Pancreas (tissue), 10 donors: Measurements from ENCODE around the gene RNF208. TPM values are rescaled to one million over a fixed set of nuclear protein-coding genes. Genes with fewer than 3 reads are reported as not detected.

ENCODE experiments used
- ATAC-seq, 4 donors: fragments of 200-7000 bp; cut with Tn5 transposase; one replicate each; pipeline versions ENCODE4 v1.8.0 to v1.9.1; 2020; ENCODE audit warnings: mild to moderate bottlenecking in 4 of 4, moderate library complexity in 4 of 4
- DNase-seq, 6 donors: peaks; one replicate each; pipeline ENCODE4 v3.0.0-alpha.2; 2020
- FAIRE-seq: peaks from 2 replicates; lab custom pipeline; 2012; peaks lifted over from hg19 to GRCh38; lab: Jason Lieb, UNC
- H3K27ac ChIP-seq, 4 donors: fragments of 200-600 bp; sonication (generic); 1 replicate in 3 of 4; 2 replicates in 1 of 4; pipeline versions ENCODE4 v1.5.0 to v1.8.0; 2020
- H3K27me3 ChIP-seq, 4 donors: fragments of 200-600 bp; one replicate each; pipeline ENCODE4 v1.8.0; 2021
- H3K36me3 ChIP-seq, 3 donors: fragments of 200-600 bp; sonication (generic) in 1 of 3; one replicate each; pipeline versions ENCODE4 v1.5.0 to v1.8.0; 2020 to 2021
- H3K4me1 ChIP-seq, 3 donors: fragments of 200-600 bp; one replicate each; pipeline ENCODE4 v1.8.0; 2021
- H3K4me3 ChIP-seq, 4 donors: fragments of 200-600 bp; sonication (generic) in 2 of 4; one replicate each; pipeline versions ENCODE4 v1.5.0 to v1.8.0; 2020 to 2021
- H3K9me3 ChIP-seq, 4 donors: fragments of 200-600 bp; one replicate each; pipeline ENCODE4 v1.8.0; 2021
- WGBS, 2 donors: extraction: QIAGEN DNeasy Blood & Tissue Kit; methylation state at CpG; one replicate each; pipeline ENCODE4 v1.1.7; 2013; 5-methylcytosine and 5-hydroxymethylcytosine counted together
- intact Hi-C, 3 donors: fragments of 100-400 bp; cut with DNase I; formaldehyde crosslinking; loops; one replicate each; pipeline versions ENCODE4 v1.11.1 to v1.14.2; 2022
- polyA plus RNA-seq, 2 donors: library from polyadenylated mRNA; stranded (reverse); fragments of 200-250 nt; gene quantifications; one replicate each; pipeline ENCODE4 v1.2.3, GENCODE V29; 2013
- total RNA-seq, 6 donors: library from RNA; stranded (reverse); fragmentation: NEBNext Ultra II Directional in 4 of 6; extraction: Animal tissue kit (Norgen Biotek cat#: 25700) in 4 of 6; gene quantifications; one replicate each; pipeline versions ENCODE4 v1.2.1 to v1.2.4, GENCODE V29; 2021 to 2023
- TF ChIP-seq, protein P1 (sequence below), 4 donors: fragments of 200-600 bp; sonication (generic) in 3 of 4; IDR thresholded peaks; one replicate each; pipeline versions ENCODE4 v1.5.0 to v1.8.0; 2021; ENCODE audit warnings: antibody characterized with exemption in 4 of 4
- donor health status: healthy with polysubstance abuse.
- donor health status: DM: no; HTN: no; CAD: no; lungs with moderate emphysema.
- donor health status: DM: no; HTN: no; CAD: no.
- donor health status: control.
- donor health status: control.
- donor health status: Bipolar disorder and iron deficiency.
- donor health status: DM: yes; HTN: yes; CAD: no.
- donor health status: DM: no; HTN: no; CAD: no.
- donor health status: DM: no; HTN: no; CAD: no.
- donor health status: DM: yes; HTN: yes; CAD: no.

RNF208 gene
- total and polyA plus RNA-seq, 8 donors: 3.3 to 20.7 (median 3.4) TPM

DNA sequence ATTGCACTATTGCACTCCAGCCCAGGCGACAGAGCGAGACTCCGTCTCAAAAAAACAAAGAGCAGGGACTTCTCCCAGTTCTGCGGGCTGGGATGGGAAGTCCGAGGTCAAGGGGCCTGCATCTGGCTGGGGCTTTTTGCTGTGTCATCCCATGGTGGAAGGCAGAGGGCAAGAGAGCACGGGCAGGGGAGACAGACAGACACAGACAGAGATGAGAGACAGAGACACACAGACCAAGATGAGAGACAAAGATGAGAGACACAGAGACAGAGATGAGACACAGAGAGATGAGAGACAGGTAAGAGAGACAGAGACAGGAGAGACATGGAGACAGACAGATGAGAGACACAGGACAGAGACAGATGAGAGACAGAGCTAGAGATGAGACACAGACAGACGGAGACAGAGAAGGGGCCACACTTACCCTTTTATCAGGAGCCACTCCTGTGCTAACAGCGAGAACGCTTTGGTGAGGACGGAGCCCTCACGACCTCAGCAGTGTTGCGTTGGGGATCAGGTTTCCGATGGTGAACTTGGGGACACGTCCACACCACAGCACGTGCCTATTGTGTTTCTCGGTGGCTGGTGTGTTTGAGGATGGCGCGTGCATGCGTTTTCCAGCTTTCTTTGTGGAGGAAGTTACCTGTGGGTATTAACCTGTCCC lies 46.6 kb upstream of the RNF208 start:
- Histone ChIP-seq H3K4me3 (no peak overlapping the region), H3K27ac (peak overlapping the region; percentile 18 to 74 (median 54)), H3K4me1 (peaks cover 15 to 16% (median 16%) of the 10 kb centered on the region in 3 donors), H3K9me3 (no peaks in the 10 kb centered on the region), H3K36me3 (peaks cover 11 to 13% (median 11%) of the 10 kb centered on the region in 3 donors), H3K27me3 (no peaks in the 10 kb centered on the region)
- peak in 1 of 6 donors; percentile 21 for DNase-seq
- intact Hi-C loops: no loop called here
- ATAC-seq: peak in 1 of 4 donors; percentile 14
- no peak for FAIRE-seq
- WGBS, 2 donors: 64 to 66% methylated on average over 19 of the region's 19 CpGs
- TF ChIP-seq, protein P1, sequence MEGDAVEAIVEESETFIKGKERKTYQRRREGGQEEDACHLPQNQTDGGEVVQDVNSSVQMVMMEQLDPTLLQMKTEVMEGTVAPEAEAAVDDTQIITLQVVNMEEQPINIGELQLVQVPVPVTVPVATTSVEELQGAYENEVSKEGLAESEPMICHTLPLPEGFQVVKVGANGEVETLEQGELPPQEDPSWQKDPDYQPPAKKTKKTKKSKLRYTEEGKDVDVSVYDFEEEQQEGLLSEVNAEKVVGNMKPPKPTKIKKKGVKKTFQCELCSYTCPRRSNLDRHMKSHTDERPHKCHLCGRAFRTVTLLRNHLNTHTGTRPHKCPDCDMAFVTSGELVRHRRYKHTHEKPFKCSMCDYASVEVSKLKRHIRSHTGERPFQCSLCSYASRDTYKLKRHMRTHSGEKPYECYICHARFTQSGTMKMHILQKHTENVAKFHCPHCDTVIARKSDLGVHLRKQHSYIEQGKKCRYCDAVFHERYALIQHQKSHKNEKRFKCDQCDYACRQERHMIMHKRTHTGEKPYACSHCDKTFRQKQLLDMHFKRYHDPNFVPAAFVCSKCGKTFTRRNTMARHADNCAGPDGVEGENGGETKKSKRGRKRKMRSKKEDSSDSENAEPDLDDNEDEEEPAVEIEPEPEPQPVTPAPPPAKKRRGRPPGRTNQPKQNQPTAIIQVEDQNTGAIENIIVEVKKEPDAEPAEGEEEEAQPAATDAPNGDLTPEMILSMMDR (IDR thresholded peaks at IDR 0.05): no peak

DNA sequence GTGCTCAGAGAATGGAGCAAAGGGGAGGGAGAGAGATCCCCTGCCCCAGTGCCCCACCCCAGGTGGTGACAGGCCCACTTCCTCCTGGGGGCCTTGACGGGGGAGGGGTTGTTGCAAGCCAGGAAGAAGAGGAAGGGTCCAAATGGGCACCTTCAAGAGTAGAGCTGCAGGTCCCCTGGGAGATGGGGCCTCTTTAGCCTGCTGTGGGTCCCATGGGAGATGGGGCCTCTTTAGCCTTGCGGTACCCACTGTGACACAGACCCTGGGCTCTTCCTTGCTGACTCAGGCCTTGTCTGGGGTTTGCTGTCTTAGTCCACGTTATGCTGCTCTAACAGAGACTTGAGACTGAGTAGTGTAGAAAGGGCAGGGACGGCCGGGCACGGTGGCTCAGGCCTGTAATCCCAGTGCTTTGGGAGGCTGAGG lies 45.9 kb upstream of the RNF208 start:
- Histone ChIP-seq H3K27ac (no peak overlapping the region), H3K4me3 (no peak overlapping the region)
- DNase-seq: no peak

DNA sequence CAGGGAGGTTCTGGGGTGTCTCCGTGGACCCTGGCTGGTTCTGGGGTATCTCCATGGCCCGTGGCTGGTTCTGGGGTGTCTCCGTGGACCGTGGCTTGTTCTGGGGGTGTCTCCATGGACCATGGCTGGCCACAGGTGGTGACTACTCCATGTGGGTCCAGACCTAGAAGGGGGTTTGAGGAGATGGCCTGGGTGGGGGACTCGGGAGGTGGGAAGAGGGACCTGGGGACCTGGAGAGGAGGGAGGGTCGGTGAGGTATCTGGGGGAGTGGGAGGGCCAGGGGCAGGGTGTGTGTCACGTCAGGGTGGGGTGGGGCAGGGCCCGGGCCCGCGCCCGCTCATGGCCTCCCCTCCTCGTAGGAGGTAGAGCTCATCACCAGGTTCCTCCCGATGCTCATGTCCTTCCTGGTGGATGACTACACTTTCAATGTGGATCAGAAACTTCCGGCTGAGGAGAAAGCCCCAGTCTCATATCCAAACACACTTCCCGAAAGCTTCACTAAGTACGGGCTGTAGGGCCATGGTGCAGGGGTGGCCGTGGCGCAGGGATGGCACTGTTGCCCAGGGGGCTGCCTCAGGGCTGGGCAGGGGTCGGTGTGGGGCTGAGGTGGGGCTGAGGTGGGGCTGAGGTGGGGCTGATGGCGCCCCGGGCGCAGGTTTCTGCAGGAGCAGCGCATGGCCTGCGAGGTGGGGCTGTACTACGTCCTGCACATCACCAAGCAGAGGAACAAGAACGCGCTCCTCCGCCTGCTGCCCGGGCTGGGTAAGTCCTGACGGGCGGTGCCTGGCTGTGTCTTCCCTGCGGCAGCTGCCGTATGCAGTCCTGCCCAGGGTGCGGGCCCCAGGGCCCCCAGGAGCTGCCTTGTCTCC lies 44.8 kb upstream of the RNF208 start:
- WGBS, 2 donors: 93 to 97% methylated on average over 25 to 34 of the region's 34 CpGs
- Histone ChIP-seq H3K9me3 (no peaks in the 10 kb centered on the region), H3K4me1 (peaks cover 15 to 16% (median 16%) of the 10 kb centered on the region in 3 donors), H3K27ac (no peak overlapping the region), H3K36me3 (peaks cover 0 to 5% (median 0%) of the 10 kb centered on the region in 3 donors), H3K27me3 (no peaks in the 10 kb centered on the region), H3K4me3 (no peak overlapping the region)
- ATAC-seq (no peak), DNase-seq (peak in 2 of 6 donors; percentile 42 to 54), FAIRE-seq (no peak)
- intact Hi-C loops: no loop called here
- TF ChIP-seq, protein P1 (IDR thresholded peaks at IDR 0.05): no peak

More for the DNA sequence above, 45.9 kb upstream of the RNF208 start:
- H3K9me3 ChIP-seq: no peaks in the 10 kb centered on the region
- WGBS, 2 donors: 92 to 98% methylated on average over 6 of the region's 6 CpGs
- peaks cover 10 to 13% (median 10%) of the 10 kb centered on the region in 3 donors for H3K36me3 ChIP-seq
- H3K27me3 ChIP-seq: no peaks in the 10 kb centered on the region
- FAIRE-seq (no peak), ATAC-seq (no peak)
- TF ChIP-seq, protein P1 (IDR thresholded peaks at IDR 0.05): no peak
- peaks cover 15 to 16% (median 16%) of the 10 kb centered on the region in 3 donors for H3K4me1 ChIP-seq
- intact Hi-C loops: no loop called here

DNA sequence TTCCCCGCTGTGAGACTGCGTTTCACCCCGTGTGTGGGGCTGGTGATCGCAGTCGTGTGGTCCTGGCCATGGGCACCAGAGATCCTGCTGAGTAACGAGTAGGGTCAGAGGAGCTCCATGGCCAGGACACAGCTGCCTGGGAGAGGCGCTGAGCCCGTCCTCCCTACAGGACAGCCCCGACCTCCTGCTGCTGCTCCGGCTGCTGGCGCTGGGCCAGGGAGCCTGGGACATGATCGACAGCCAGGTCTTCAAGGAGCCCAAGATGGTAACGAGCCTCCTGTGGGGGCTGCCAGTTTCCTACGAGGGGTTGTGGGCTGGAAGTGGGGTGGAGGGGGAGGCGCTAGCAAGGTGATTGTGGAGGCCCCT lies 44.1 kb upstream of the RNF208 start:
- no peak for ATAC-seq
- no peaks in the 10 kb centered on the region for H3K27me3 ChIP-seq
- 85 to 90% methylated on average over 15 of the region's 15 CpGs for WGBS, 2 donors
- peaks cover 15 to 16% (median 16%) of the 10 kb centered on the region in 3 donors for H3K4me1 ChIP-seq
- intact Hi-C loops: no loop called here
- H3K36me3 ChIP-seq: peaks cover 0 to 5% (median 0%) of the 10 kb centered on the region in 3 donors
- no peaks in the 10 kb centered on the region for H3K9me3 ChIP-seq
- H3K27ac ChIP-seq: no peak overlapping the region
- TF ChIP-seq, protein P1 (IDR thresholded peaks at IDR 0.05): no peak
- no peak for FAIRE-seq
- DNase-seq: peak in 4 of 6 donors; percentile 23 to 84 (median 56)
- no peak overlapping the region for H3K4me3 ChIP-seq
